ENCODE data around the gene BCLAF3. TPM values are rescaled to one million over a fixed set of nuclear protein-coding genes. Genes with fewer than 3 reads are reported as not detected.

BCLAF3 gene
- total and polyA plus RNA-seq, 2 donors (not counting 1 experiment from before 2014, with no cell fraction given): 3.1 to 21.5 TPM

DNA sequence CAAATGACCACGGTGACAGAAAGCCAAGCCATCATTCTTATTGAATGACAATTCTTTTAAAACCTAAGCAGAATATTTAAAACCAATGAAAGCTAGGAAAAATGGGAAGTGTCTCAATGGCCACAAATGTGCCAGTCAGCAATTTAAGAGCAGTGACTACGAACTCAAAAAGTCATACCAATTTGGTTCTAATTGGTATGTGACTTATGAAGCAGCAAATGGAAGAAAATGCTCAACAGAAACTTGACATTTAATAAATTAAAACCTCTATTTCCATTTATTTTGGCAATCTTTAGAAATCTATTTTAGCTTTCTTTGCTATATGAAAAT lies 25.7 kb upstream of the BCLAF3 start:
- H2AFZ ChIP-seq (ENCODE audit: insufficient read depth, low read depth, low read length, poor library complexity, severe bottlenecking): no peak overlapping the region
- H3K36me3 ChIP-seq (replicated peaks in 1 of 2; ENCODE audit: control extremely low read depth in 1 of 2, control insufficient read depth in 1 of 2, extremely low read depth in 1 of 2, insufficient read depth in 2 of 2, low read length in 1 of 2): no peaks in the 10 kb centered on the region
- H3K4me3 ChIP-seq (ENCODE audit: control extremely low read depth in 1 of 5, extremely low read depth in 1 of 5, insufficient read depth in 1 of 5, low read depth in 2 of 5, low read length in 4 of 5): no peak overlapping the region
- H3K4me1 ChIP-seq (ENCODE audit: control insufficient read depth in 2 of 2, insufficient read depth in 2 of 2, low read length in 2 of 2): no peaks in the 10 kb centered on the region
- H3K27ac Mint-ChIP-seq: no peak overlapping the region
- H3K9me3 Mint-ChIP-seq (ENCODE audit: insufficient read depth): peaks cover 8% of the 10 kb centered on the region
- H3K79me2 ChIP-seq (ENCODE audit: control insufficient read depth, insufficient read depth, low read length): no peaks in the 10 kb centered on the region
- peaks cover 3% of the 10 kb centered on the region for H3K4me1 Mint-ChIP-seq
- WGBS (ENCODE audit: insufficient coverage): no CpG with 5 or more reads among the region's 2 CpGs
- ATAC-seq (ENCODE audit: low read depth) (no peak), DNase-seq (no peak)
- no peaks in the 10 kb centered on the region for H3K27me3 ChIP-seq (replicated peaks in 1 of 4; ENCODE audit: control extremely low read depth in 1 of 4, control insufficient read depth in 3 of 4, insufficient read depth in 4 of 4, low read length in 3 of 4)
- H3K9ac ChIP-seq (ENCODE audit: low read length): no peak overlapping the region
- no peak overlapping the region for H3K27ac ChIP-seq (ENCODE audit: low read length in 2 of 2)
- peaks cover 0 to 9% (median 0%) of the 10 kb centered on the region in 3 donors for H3K9me3 ChIP-seq (ENCODE audit: control extremely low read depth in 1 of 3, control insufficient read depth in 2 of 3, insufficient read depth in 1 of 3, low read length in 2 of 3)
- POLR2A ChIA-PET: no interaction called here
- no peak overlapping the region for H3K4me2 ChIP-seq (replicated peaks; ENCODE audit: low read depth, low read length, poor library complexity, severe bottlenecking)
- H4K20me1 ChIP-seq (ENCODE audit: control insufficient read depth, insufficient read depth, low read length, poor library complexity, severe bottlenecking): no peaks in the 10 kb centered on the region
- no peaks in the 10 kb centered on the region for H3K27me3 Mint-ChIP-seq
- TF ChIP-seq, protein P1, sequence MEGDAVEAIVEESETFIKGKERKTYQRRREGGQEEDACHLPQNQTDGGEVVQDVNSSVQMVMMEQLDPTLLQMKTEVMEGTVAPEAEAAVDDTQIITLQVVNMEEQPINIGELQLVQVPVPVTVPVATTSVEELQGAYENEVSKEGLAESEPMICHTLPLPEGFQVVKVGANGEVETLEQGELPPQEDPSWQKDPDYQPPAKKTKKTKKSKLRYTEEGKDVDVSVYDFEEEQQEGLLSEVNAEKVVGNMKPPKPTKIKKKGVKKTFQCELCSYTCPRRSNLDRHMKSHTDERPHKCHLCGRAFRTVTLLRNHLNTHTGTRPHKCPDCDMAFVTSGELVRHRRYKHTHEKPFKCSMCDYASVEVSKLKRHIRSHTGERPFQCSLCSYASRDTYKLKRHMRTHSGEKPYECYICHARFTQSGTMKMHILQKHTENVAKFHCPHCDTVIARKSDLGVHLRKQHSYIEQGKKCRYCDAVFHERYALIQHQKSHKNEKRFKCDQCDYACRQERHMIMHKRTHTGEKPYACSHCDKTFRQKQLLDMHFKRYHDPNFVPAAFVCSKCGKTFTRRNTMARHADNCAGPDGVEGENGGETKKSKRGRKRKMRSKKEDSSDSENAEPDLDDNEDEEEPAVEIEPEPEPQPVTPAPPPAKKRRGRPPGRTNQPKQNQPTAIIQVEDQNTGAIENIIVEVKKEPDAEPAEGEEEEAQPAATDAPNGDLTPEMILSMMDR (IDR thresholded peaks at IDR 0.05): no peak
- TF ChIP-seq EZH2 (IDR thresholded peaks at IDR 0.05; ENCODE audit: borderline replicate concordance, insufficient read depth, low read depth, low read length, poor library complexity, severe bottlenecking): no peak
- intact Hi-C loops (cut with micrococcal nuclease): no loop called here
- CTCF ChIA-PET: no interaction called here
- no peak overlapping the region for H3K4me3 Mint-ChIP-seq

- Mint-ChIP-seq H3K27ac (no peak overlapping the region), H3K4me3 (no peak overlapping the region), H3K27me3 (no peaks in the 10 kb centered on the region), H3K9me3 (ENCODE audit: insufficient read depth) (peaks cover 8% of the 10 kb centered on the region), H3K4me1 (peaks cover 3% of the 10 kb centered on the region)
- CTCF ChIA-PET: no interaction called here
- no peaks in the 10 kb centered on the region for H3K27me3 ChIP-seq (replicated peaks in 1 of 4; ENCODE audit: control extremely low read depth in 1 of 4, control insufficient read depth in 3 of 4, insufficient read depth in 4 of 4, low read length in 3 of 4)
- WGBS (ENCODE audit: insufficient coverage): 100% methylated on average over 1 of the region's 9 CpGs
- no peaks in the 10 kb centered on the region for H3K4me1 ChIP-seq (ENCODE audit: control insufficient read depth in 2 of 2, insufficient read depth in 2 of 2, low read length in 2 of 2)
- no peak overlapping the region for H3K4me2 ChIP-seq (replicated peaks; ENCODE audit: low read depth, low read length, poor library complexity, severe bottlenecking)
- intact Hi-C loops (cut with micrococcal nuclease): no loop called here
- H3K9ac ChIP-seq (ENCODE audit: low read length): no peak overlapping the region
- no peak overlapping the region for H3K4me3 ChIP-seq (ENCODE audit: control extremely low read depth in 1 of 5, extremely low read depth in 1 of 5, insufficient read depth in 1 of 5, low read depth in 2 of 5, low read length in 4 of 5)
- ATAC-seq (ENCODE audit: low read depth) (no peak), DNase-seq (no peak)
- no peaks in the 10 kb centered on the region for H4K20me1 ChIP-seq (ENCODE audit: control insufficient read depth, insufficient read depth, low read length, poor library complexity, severe bottlenecking)
- H3K9me3 ChIP-seq (ENCODE audit: control extremely low read depth in 1 of 3, control insufficient read depth in 2 of 3, insufficient read depth in 1 of 3, low read length in 2 of 3): peaks cover 0 to 9% (median 0%) of the 10 kb centered on the region in 3 donors
- no peaks in the 10 kb centered on the region for H3K79me2 ChIP-seq (ENCODE audit: control insufficient read depth, insufficient read depth, low read length)
- TF ChIP-seq, protein P1 (IDR thresholded peaks at IDR 0.05): no peak
- TF ChIP-seq EZH2 (IDR thresholded peaks at IDR 0.05; ENCODE audit: borderline replicate concordance, insufficient read depth, low read depth, low read length, poor library complexity, severe bottlenecking): no peak
- POLR2A ChIA-PET: no interaction called here
- H3K36me3 ChIP-seq (replicated peaks in 1 of 2; ENCODE audit: control extremely low read depth in 1 of 2, control insufficient read depth in 1 of 2, extremely low read depth in 1 of 2, insufficient read depth in 2 of 2, low read length in 1 of 2): no peaks in the 10 kb centered on the region
- H3K27ac ChIP-seq (ENCODE audit: low read length in 2 of 2): no peak overlapping the region
- H2AFZ ChIP-seq (ENCODE audit: insufficient read depth, low read depth, low read length, poor library complexity, severe bottlenecking): no peak overlapping the region
Measured at GRCh38 chrX:20015945-20016615, 25.2 kb upstream of the BCLAF3 start.
